ENCODE data around the gene RAB8B. TPM values are rescaled to one million over a fixed set of nuclear protein-coding genes. Genes with fewer than 3 reads are reported as not detected.

RAB8B gene
- total RNA-seq, 4 donors from 2014 or later: 26.1 to 48.1 (median 33.0) TPM

GRCh38 chr15:63176302-63176701 is 13.1 kb upstream of the RAB8B start:
- no peak for ATAC-seq
- Histone ChIP-seq H3K36me3 (no peaks in the 10 kb centered on the region), H3K27me3 (no peaks in the 10 kb centered on the region), H3K4me3 (no peak overlapping the region), H3K9me3 (no peaks in the 10 kb centered on the region), H3K27ac (no peak overlapping the region), H3K4me1 (no peaks in the 10 kb centered on the region)
- WGBS, 2 donors (ENCODE audit: low coverage in 1 of 2): 94% methylated on average over 3 of the region's 3 CpGs; no CpG with 5 or more reads in 1 of the 2 donors
- TF ChIP-seq, protein P1, sequence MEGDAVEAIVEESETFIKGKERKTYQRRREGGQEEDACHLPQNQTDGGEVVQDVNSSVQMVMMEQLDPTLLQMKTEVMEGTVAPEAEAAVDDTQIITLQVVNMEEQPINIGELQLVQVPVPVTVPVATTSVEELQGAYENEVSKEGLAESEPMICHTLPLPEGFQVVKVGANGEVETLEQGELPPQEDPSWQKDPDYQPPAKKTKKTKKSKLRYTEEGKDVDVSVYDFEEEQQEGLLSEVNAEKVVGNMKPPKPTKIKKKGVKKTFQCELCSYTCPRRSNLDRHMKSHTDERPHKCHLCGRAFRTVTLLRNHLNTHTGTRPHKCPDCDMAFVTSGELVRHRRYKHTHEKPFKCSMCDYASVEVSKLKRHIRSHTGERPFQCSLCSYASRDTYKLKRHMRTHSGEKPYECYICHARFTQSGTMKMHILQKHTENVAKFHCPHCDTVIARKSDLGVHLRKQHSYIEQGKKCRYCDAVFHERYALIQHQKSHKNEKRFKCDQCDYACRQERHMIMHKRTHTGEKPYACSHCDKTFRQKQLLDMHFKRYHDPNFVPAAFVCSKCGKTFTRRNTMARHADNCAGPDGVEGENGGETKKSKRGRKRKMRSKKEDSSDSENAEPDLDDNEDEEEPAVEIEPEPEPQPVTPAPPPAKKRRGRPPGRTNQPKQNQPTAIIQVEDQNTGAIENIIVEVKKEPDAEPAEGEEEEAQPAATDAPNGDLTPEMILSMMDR (IDR thresholded peaks at IDR 0.05): no peak
- TF ChIP-seq EP300 (IDR thresholded peaks at IDR 0.05): no peak
- TF ChIP-seq POLR2AphosphoS5 (IDR thresholded peaks at IDR 0.05): no peak
- no peak for TF ChIP-seq POLR2A (IDR thresholded peaks at IDR 0.05)

- no peaks in the 10 kb centered on the region for H3K9me3 ChIP-seq
- H3K27me3 ChIP-seq: no peaks in the 10 kb centered on the region
- 23 to 33% methylated on average over 3 to 5 of the region's 5 CpGs for WGBS, 2 donors (ENCODE audit: low coverage in 1 of 2)
- no peaks in the 10 kb centered on the region for H3K4me1 ChIP-seq
- TF ChIP-seq, protein P1 (IDR thresholded peaks at IDR 0.05): no peak
- TF ChIP-seq EP300 (IDR thresholded peaks at IDR 0.05) (no peak), POLR2AphosphoS5 (IDR thresholded peaks at IDR 0.05) (no peak), POLR2A (IDR thresholded peaks at IDR 0.05) (no peak)
- H3K36me3 ChIP-seq: no peaks in the 10 kb centered on the region
- H3K4me3 ChIP-seq: no peak overlapping the region
- H3K27ac ChIP-seq: no peak overlapping the region
- ATAC-seq: no peak
Observed at GRCh38 chr15:63178034-63178433, 11.4 kb upstream of the RAB8B start.

DNA sequence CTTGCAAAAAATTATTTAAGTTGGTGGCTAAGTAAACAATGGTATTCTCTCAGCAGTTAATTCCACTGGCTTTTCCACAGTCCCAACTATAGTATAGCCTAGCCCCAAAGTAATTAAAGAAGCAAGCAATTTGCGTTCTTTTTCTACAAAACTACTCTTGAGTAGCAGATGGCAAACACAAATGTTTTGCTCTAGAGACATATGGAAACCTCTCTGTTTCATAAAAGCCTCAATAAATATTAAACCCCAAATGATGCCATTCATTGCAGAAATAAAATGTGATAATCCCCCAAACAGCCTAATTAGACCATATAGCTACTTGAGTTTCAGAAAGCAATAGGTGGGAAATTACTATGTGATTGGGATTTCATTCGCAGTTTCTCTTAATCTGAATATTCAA is 8.7 kb upstream of the RAB8B start:
- TF ChIP-seq, protein P1 (IDR thresholded peaks at IDR 0.05): no peak
- 94 to 95% methylated on average over 2 of the region's 2 CpGs for WGBS, 2 donors (ENCODE audit: low coverage in 1 of 2)
- Histone ChIP-seq H3K4me1 (no peaks in the 10 kb centered on the region), H3K9me3 (no peaks in the 10 kb centered on the region), H3K36me3 (no peaks in the 10 kb centered on the region), H3K27me3 (no peaks in the 10 kb centered on the region), H3K4me3 (no peak overlapping the region), H3K27ac (no peak overlapping the region)
- no peak for ATAC-seq

GRCh38 chr15:63181648-63182047 is 7.8 kb upstream of the RAB8B start:
- ATAC-seq: no peak

GRCh38 chr15:63185206-63185605 is 4.2 kb upstream of the RAB8B start:
- H3K4me3 ChIP-seq: no peak overlapping the region
- H3K9me3 ChIP-seq: no peaks in the 10 kb centered on the region
- H3K27ac ChIP-seq: no peak overlapping the region
- H3K36me3 ChIP-seq: no peaks in the 10 kb centered on the region
- ATAC-seq: no peak
- H3K27me3 ChIP-seq: no peaks in the 10 kb centered on the region
- peaks cover 0 to 9% (median 0%) of the 10 kb centered on the region in 3 donors for H3K4me1 ChIP-seq
- TF ChIP-seq POLR2AphosphoS5 (IDR thresholded peaks at IDR 0.05) (no peak), EP300 (IDR thresholded peaks at IDR 0.05) (no peak), POLR2A (IDR thresholded peaks at IDR 0.05) (no peak)
- TF ChIP-seq, protein P1 (IDR thresholded peaks at IDR 0.05): no peak
- WGBS, 2 donors (ENCODE audit: low coverage in 1 of 2): 33% methylated on average over 2 of the region's 2 CpGs; no CpG with 5 or more reads in 1 of the 2 donors

More at GRCh38 chr15:63181648-63182047, 7.8 kb upstream of the RAB8B start:
- no peaks in the 10 kb centered on the region for H3K4me1 ChIP-seq
- 83 to 89% methylated on average over 1 to 2 of the region's 2 CpGs for WGBS, 2 donors (ENCODE audit: low coverage in 1 of 2)
- no peak overlapping the region for H3K27ac ChIP-seq
- no peak for TF ChIP-seq POLR2A (IDR thresholded peaks at IDR 0.05)
- no peak for TF ChIP-seq POLR2AphosphoS5 (IDR thresholded peaks at IDR 0.05)
- TF ChIP-seq, protein P1 (IDR thresholded peaks at IDR 0.05): no peak
- no peak for TF ChIP-seq EP300 (IDR thresholded peaks at IDR 0.05)
- no peaks in the 10 kb centered on the region for H3K27me3 ChIP-seq
- H3K36me3 ChIP-seq: no peaks in the 10 kb centered on the region
- H3K9me3 ChIP-seq: no peaks in the 10 kb centered on the region
- H3K4me3 ChIP-seq: no peak overlapping the region
